Psoas muscle (tissue), 8 donors: ENCODE data around the gene KDR. TPM values are rescaled to one million over a fixed set of nuclear protein-coding genes. Genes with fewer than 3 reads are reported as not detected.

Source experiments
- ATAC-seq, 4 donors: fragments of 200-7000 bp; cut with Tn5 transposase; one replicate each; pipeline ENCODE4 v1.9.1; 2020; ENCODE audit warnings: moderate library complexity in 3 of 4, mild to moderate bottlenecking in 2 of 4
- DNase-seq, 2 donors: peaks; one replicate each; pipeline ENCODE4 v3.0.0-alpha.2; 2020
- H3K27ac ChIP-seq: fragments of 200-600 bp; one replicate; pipeline ENCODE4 v1.8.0; 2022
- H3K27me3 ChIP-seq, 3 donors: fragments of 200-600 bp in 1 of 3; one replicate each; pipeline versions ENCODE4 v1.6.1 to v1.8.0; 2013 to 2022; ENCODE audit warnings: low read length in 2 of 3, mild to moderate bottlenecking in 2 of 3, moderate library complexity in 1 of 3; ENCODE audit not compliant: insufficient read depth in 3 of 3
- H3K36me3 ChIP-seq, 2 donors: fragments of 200-600 bp in 1 of 2; one replicate each; pipeline versions ENCODE4 v1.6.1 to v1.8.0; 2013 to 2022; ENCODE audit warnings: low read depth in 1 of 2, mild to moderate bottlenecking in 1 of 2, moderate library complexity in 1 of 2; ENCODE audit not compliant: insufficient read depth in 1 of 2
- H3K4me1 ChIP-seq: fragments of 200-600 bp; one replicate; pipeline ENCODE4 v1.8.0; 2022
- H3K4me3 ChIP-seq: fragments of 200-600 bp; one replicate; pipeline ENCODE4 v1.8.0; 2022; ENCODE audit warnings: mild to moderate bottlenecking
- H3K9me3 ChIP-seq: fragments of 200-600 bp; one replicate; pipeline ENCODE4 v1.8.0; 2022
- WGBS, 3 donors: extraction: QIAGEN DNeasy Blood & Tissue Kit; methylation state at CpG; one replicate each; pipeline versions ENCODE4 v1.1.6 to v1.1.7; 2013; 5-methylcytosine and 5-hydroxymethylcytosine counted together
- intact Hi-C, 2 donors: fragments of 100-400 bp; cut with DNase I; formaldehyde crosslinking; loops; one replicate each; pipeline versions ENCODE4 v1.11.0 to v1.14.2; 2022
- polyA plus RNA-seq, 3 donors: library from polyadenylated mRNA; stranded (reverse); fragments of 200-250 nt; gene quantifications; one replicate each; pipeline ENCODE4 v1.2.3, GENCODE V29; 2013
- total RNA-seq, 4 donors: library from RNA; stranded (reverse); fragmentation: NEBNext Ultra II Directional in 2 of 4; extraction: Animal tissue kit (Norgen Biotek cat#: 25700) in 2 of 4; gene quantifications; one replicate each; pipeline versions ENCODE4 v1.2.1 to v1.2.4, GENCODE V29; 2021 to 2023
- TF ChIP-seq, protein P1 (sequence below): fragments of 200-600 bp; IDR thresholded peaks from one replicate; pipeline ENCODE4 v1.8.0; 2022; ENCODE audit warnings: antibody characterized with exemption
- donor health status: healthy with polysubstance abuse.
- donor health status: DM: no; HTN: no; CAD: no; lungs with moderate emphysema.
- donor health status: Bipolar disorder and iron deficiency.
- donor health status: healthy.
- donor health status: DM: yes; HTN: yes; CAD: no.
- donor health status: DM: no; HTN: no; CAD: no.
- donor health status: DM: no; HTN: no; CAD: no.
- donor health status: DM: yes; HTN: yes; CAD: no.

KDR gene
- total and polyA plus RNA-seq, 7 donors = 3.6 to 19.4 (median 6.1) TPM

DNA sequence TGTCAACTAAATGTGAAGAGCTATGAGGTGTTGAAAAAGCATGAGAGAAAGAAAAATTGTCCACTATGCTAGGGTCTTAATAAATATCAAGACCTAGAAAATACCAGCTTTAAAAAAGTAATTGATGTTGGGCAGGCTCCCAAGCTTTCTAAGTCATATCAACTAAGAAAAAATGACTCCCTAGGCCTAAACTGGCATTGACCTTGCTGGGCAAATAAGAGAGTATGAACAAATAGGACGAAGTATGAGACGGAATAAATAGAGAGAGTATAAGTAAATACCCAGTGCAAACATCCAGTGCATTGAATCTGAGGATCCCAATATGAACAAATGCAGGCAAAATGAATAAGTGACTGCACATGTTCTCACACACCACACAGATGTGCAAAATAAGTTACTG, 3.2 kb downstream of the KDR start:
- intact Hi-C loops = no loop called here
- Histone ChIP-seq H3K4me1 (no peaks in the 10 kb centered on the region), H3K27ac (peak overlapping the region; percentile 30), H3K27me3 (peaks cover 0 to 25% (median 6%) of the 10 kb centered on the region in 3 donors), H3K4me3 (peak overlapping the region; percentile 65), H3K9me3 (no peaks in the 10 kb centered on the region), H3K36me3 (no peaks in the 10 kb centered on the region)
- DNase-seq (no peak), ATAC-seq (no peak)
- TF ChIP-seq, protein P1, sequence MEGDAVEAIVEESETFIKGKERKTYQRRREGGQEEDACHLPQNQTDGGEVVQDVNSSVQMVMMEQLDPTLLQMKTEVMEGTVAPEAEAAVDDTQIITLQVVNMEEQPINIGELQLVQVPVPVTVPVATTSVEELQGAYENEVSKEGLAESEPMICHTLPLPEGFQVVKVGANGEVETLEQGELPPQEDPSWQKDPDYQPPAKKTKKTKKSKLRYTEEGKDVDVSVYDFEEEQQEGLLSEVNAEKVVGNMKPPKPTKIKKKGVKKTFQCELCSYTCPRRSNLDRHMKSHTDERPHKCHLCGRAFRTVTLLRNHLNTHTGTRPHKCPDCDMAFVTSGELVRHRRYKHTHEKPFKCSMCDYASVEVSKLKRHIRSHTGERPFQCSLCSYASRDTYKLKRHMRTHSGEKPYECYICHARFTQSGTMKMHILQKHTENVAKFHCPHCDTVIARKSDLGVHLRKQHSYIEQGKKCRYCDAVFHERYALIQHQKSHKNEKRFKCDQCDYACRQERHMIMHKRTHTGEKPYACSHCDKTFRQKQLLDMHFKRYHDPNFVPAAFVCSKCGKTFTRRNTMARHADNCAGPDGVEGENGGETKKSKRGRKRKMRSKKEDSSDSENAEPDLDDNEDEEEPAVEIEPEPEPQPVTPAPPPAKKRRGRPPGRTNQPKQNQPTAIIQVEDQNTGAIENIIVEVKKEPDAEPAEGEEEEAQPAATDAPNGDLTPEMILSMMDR = no peak
- 79 to 82% (median 80%) methylated on average over 2 of the region's 2 CpGs for WGBS, 3 donors

DNA sequence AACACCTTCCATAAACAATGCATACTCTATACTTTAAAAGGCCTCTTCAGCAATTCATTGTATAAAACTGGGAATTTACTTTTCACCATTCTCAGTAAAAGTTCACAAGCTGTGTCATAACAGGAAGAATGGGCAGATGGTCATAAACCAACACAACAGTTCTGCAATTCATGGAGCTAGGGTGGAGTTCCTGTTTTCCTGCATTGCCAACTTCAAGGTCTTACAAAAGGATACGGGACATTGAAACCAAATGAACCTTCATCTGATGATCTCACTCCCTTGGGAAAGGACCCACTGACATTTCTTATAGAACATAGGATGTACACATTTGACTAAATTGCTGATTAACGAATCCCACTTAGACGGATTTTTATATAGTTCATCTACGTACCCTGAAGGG, 4.1 kb downstream of the KDR start:
- peak overlapping the region; percentile 65 for H3K4me3 ChIP-seq
- peaks cover 0 to 22% (median 6%) of the 10 kb centered on the region in 3 donors for H3K27me3 ChIP-seq
- H3K36me3 ChIP-seq = no peaks in the 10 kb centered on the region
- 69 to 75% (median 75%) methylated on average over 4 of the region's 4 CpGs for WGBS, 3 donors
- no peaks in the 10 kb centered on the region for H3K4me1 ChIP-seq
- no peak overlapping the region for H3K27ac ChIP-seq
- TF ChIP-seq, protein P1 = no peak
- H3K9me3 ChIP-seq = no peaks in the 10 kb centered on the region
- DNase-seq (no peak), ATAC-seq (no peak)
- intact Hi-C loops = no loop called here

DNA sequence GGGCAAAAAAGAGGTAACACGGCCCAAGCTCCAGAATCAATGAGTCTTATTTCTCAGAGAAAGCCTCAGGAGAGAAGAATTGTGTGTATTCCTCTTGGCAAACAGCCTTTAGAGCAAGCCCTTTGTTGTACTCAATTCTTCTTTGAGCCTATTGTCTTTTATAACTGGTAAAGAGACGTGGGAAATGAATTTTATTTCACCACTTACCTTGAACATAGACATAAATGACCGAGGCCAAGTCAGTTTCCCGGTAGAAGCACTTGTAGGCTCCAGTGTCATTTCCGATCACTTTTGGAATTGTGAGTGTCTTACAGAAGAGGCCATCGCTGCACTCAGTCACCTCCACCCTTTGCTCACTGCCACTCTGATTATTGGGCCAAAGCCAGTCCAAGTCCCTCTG, 7.0 kb downstream of the KDR start:
- TF ChIP-seq, protein P1 = no peak
- Histone ChIP-seq H3K9me3 (no peaks in the 10 kb centered on the region), H3K27ac (no peak overlapping the region), H3K36me3 (no peaks in the 10 kb centered on the region), H3K27me3 (no peaks in the 10 kb centered on the region), H3K4me3 (no peak overlapping the region), H3K4me1 (no peaks in the 10 kb centered on the region)
- DNase-seq = no peak
- 63 to 77% (median 70%) methylated on average over 6 of the region's 6 CpGs for WGBS, 3 donors
- ATAC-seq = no peak
- intact Hi-C loops = no loop called here

DNA sequence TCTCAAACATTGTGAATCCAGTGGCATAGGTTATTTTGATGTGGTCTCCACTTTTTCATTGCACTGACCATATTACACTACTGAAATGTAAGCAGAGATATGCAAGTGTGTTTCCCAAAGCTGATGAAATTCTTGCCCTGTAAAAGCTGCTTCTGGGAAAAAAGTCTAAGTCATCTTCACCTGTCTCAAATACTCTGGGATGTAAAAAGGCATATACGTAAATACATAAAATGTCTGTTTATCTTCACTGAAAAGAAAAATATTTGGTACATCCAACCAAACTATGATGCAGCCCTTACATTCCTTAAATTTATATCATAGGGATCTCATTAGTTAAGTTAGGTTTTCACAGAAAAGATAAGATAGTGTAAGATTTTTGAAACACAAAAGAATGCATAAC, 7.9 kb downstream of the KDR start:
- TF ChIP-seq, protein P1 = no peak
- no peaks in the 10 kb centered on the region for H3K9me3 ChIP-seq
- DNase-seq (no peak), ATAC-seq (no peak)
- no peak overlapping the region for H3K4me3 ChIP-seq
- no peak overlapping the region for H3K27ac ChIP-seq
- no peaks in the 10 kb centered on the region for H3K27me3 ChIP-seq
- intact Hi-C loops = no loop called here
- no peaks in the 10 kb centered on the region for H3K36me3 ChIP-seq
- no peaks in the 10 kb centered on the region for H3K4me1 ChIP-seq
- 85 to 94% (median 93%) methylated on average over 1 of the region's 1 CpG for WGBS, 3 donors

DNA sequence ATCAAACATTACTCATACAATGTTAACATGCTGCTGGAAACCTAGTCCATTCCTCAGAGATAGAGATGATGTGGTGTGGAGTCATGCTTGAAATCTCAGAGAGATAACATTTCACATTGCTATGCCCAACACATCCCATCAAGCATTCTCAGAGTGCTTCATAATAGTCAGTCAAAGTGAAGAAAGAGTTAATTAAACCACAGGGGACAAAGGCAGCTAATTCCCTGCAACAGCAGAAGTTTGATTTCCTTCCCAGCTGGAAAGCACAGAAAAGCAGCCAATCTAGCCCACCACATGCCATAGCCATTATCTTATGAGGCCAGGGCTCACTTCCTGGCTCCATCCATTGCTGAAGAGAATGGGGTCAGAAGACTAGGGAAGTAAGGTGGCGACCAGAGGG, 8.9 kb downstream of the KDR start:
- H3K27me3 ChIP-seq = no peaks in the 10 kb centered on the region
- no peaks in the 10 kb centered on the region for H3K4me1 ChIP-seq
- DNase-seq = no peak
- no peaks in the 10 kb centered on the region for H3K9me3 ChIP-seq
- no peak overlapping the region for H3K4me3 ChIP-seq
- no peak for ATAC-seq
- no peak overlapping the region for H3K27ac ChIP-seq
- intact Hi-C loops = no loop called here
- 17 to 43% (median 30%) methylated on average over 1 of the region's 1 CpG for WGBS, 3 donors
- peaks cover 0 to 2% of the 10 kb centered on the region in 2 donors for H3K36me3 ChIP-seq
- TF ChIP-seq, protein P1 = no peak
